ENCODE measurements around the gene CIROP.

The CIROP gene

GRCh38 chr14:23140371-23140770 lies 35.6 kb upstream of the CIROP start:
- no peak for ATAC-seq (ENCODE audit: low read depth)
- no peaks in the 10 kb centered on the region for H3K9me3 Mint-ChIP-seq
- H3K27me3 Mint-ChIP-seq: no peaks in the 10 kb centered on the region
- no peaks in the 10 kb centered on the region for H3K36me3 Mint-ChIP-seq
- no peak for DNase-seq (ENCODE audit: low spot score in 2 of 2)
- H3K4me3 Mint-ChIP-seq: no peak overlapping the region
- no peak overlapping the region for H3K27ac Mint-ChIP-seq
- no peaks in the 10 kb centered on the region for H3K4me1 Mint-ChIP-seq

- no peak for ATAC-seq (ENCODE audit: low read depth)
- Mint-ChIP-seq H3K27me3 (no peaks in the 10 kb centered on the region), H3K4me3 (no peak overlapping the region), H3K36me3 (no peaks in the 10 kb centered on the region), H3K9me3 (no peaks in the 10 kb centered on the region), H3K27ac (no peak overlapping the region), H3K4me1 (no peaks in the 10 kb centered on the region)
- DNase-seq (ENCODE audit: low spot score in 2 of 2): no peak
These were observed 35.1 kb upstream of the CIROP start for GRCh38 chr14:23139874-23140273.

- no peak for ATAC-seq (ENCODE audit: low read depth)
- Mint-ChIP-seq H3K4me3 (no peak overlapping the region), H3K27me3 (no peaks in the 10 kb centered on the region), H3K27ac (no peak overlapping the region), H3K4me1 (no peaks in the 10 kb centered on the region), H3K36me3 (no peaks in the 10 kb centered on the region), H3K9me3 (no peaks in the 10 kb centered on the region)
- no peak for DNase-seq (ENCODE audit: low spot score in 2 of 2)
These were observed 33.2 kb upstream of the CIROP start for GRCh38 chr14:23137813-23138535.

- H3K27me3 Mint-ChIP-seq: no peaks in the 10 kb centered on the region
- DNase-seq (ENCODE audit: low spot score in 2 of 2) (no peak), ATAC-seq (ENCODE audit: low read depth) (no peak)
- no peak overlapping the region for H3K4me3 Mint-ChIP-seq
- H3K27ac Mint-ChIP-seq: no peak overlapping the region
- no peaks in the 10 kb centered on the region for H3K36me3 Mint-ChIP-seq
- no peaks in the 10 kb centered on the region for H3K4me1 Mint-ChIP-seq
- no peaks in the 10 kb centered on the region for H3K9me3 Mint-ChIP-seq
These were observed 32.5 kb upstream of the CIROP start for GRCh38 chr14:23137192-23137812.

GRCh38 chr14:23136566-23137133 lies 31.9 kb upstream of the CIROP start:
- DNase-seq (ENCODE audit: low spot score in 2 of 2): no peak
- Mint-ChIP-seq H3K27me3 (no peaks in the 10 kb centered on the region), H3K9me3 (no peaks in the 10 kb centered on the region), H3K27ac (no peak overlapping the region), H3K4me1 (no peaks in the 10 kb centered on the region), H3K36me3 (no peaks in the 10 kb centered on the region), H3K4me3 (no peak overlapping the region)
- no peak for ATAC-seq (ENCODE audit: low read depth)

- Mint-ChIP-seq H3K9me3 (no peaks in the 10 kb centered on the region), H3K4me3 (no peak overlapping the region), H3K36me3 (no peaks in the 10 kb centered on the region), H3K4me1 (peaks cover 12% of the 10 kb centered on the region), H3K27ac (no peak overlapping the region), H3K27me3 (no peaks in the 10 kb centered on the region)
- DNase-seq (ENCODE audit: low spot score in 2 of 2): no peak
- no peak for ATAC-seq (ENCODE audit: low read depth)
These were observed 28.2 kb upstream of the CIROP start for GRCh38 chr14:23132970-23133369.

GRCh38 chr14:23131482-23131881 lies 26.7 kb upstream of the CIROP start:
- no peak overlapping the region for H3K4me3 Mint-ChIP-seq
- no peaks in the 10 kb centered on the region for H3K36me3 Mint-ChIP-seq
- ATAC-seq (ENCODE audit: low read depth) (no peak), DNase-seq (ENCODE audit: low spot score in 2 of 2) (no peak)
- no peak overlapping the region for H3K27ac Mint-ChIP-seq
- peaks cover 15% of the 10 kb centered on the region for H3K4me1 Mint-ChIP-seq
- no peaks in the 10 kb centered on the region for H3K9me3 Mint-ChIP-seq
- no peaks in the 10 kb centered on the region for H3K27me3 Mint-ChIP-seq

- Mint-ChIP-seq H3K36me3 (no peaks in the 10 kb centered on the region), H3K27me3 (no peaks in the 10 kb centered on the region), H3K4me1 (peaks cover 15% of the 10 kb centered on the region), H3K27ac (no peak overlapping the region), H3K4me3 (no peak overlapping the region), H3K9me3 (no peaks in the 10 kb centered on the region)
- ATAC-seq (ENCODE audit: low read depth): no peak
- no peak for DNase-seq (ENCODE audit: low spot score in 2 of 2)
These were observed 26.1 kb upstream of the CIROP start for GRCh38 chr14:23130871-23131270.

- Mint-ChIP-seq H3K4me3 (no peak overlapping the region), H3K9me3 (no peaks in the 10 kb centered on the region), H3K27ac (no peak overlapping the region), H3K4me1 (peaks cover 15% of the 10 kb centered on the region), H3K36me3 (no peaks in the 10 kb centered on the region), H3K27me3 (no peaks in the 10 kb centered on the region)
- no peak for ATAC-seq (ENCODE audit: low read depth)
- no peak for DNase-seq (ENCODE audit: low spot score in 2 of 2)
These were observed 25.0 kb upstream of the CIROP start for GRCh38 chr14:23129759-23130316.

- H3K27ac Mint-ChIP-seq: no peak overlapping the region
- ATAC-seq (ENCODE audit: low read depth): no peak
- no peaks in the 10 kb centered on the region for H3K27me3 Mint-ChIP-seq
- DNase-seq (ENCODE audit: low spot score in 2 of 2): no peak
- no peak overlapping the region for H3K4me3 Mint-ChIP-seq
- H3K9me3 Mint-ChIP-seq: no peaks in the 10 kb centered on the region
- no peaks in the 10 kb centered on the region for H3K36me3 Mint-ChIP-seq
- peaks cover 15% of the 10 kb centered on the region for H3K4me1 Mint-ChIP-seq
These were observed 24.4 kb upstream of the CIROP start for GRCh38 chr14:23128969-23129758.

- Mint-ChIP-seq H3K4me3 (no peak overlapping the region), H3K4me1 (peaks cover 20% of the 10 kb centered on the region), H3K9me3 (no peaks in the 10 kb centered on the region), H3K27me3 (no peaks in the 10 kb centered on the region), H3K36me3 (no peaks in the 10 kb centered on the region), H3K27ac (no peak overlapping the region)
- DNase-seq (ENCODE audit: low spot score in 2 of 2) (no peak), ATAC-seq (ENCODE audit: low read depth) (no peak)
These were observed 23.1 kb upstream of the CIROP start for GRCh38 chr14:23127861-23128260.

- ATAC-seq (ENCODE audit: low read depth): no peak
- Mint-ChIP-seq H3K9me3 (no peaks in the 10 kb centered on the region), H3K4me1 (peaks cover 20% of the 10 kb centered on the region), H3K4me3 (no peak overlapping the region), H3K36me3 (no peaks in the 10 kb centered on the region), H3K27ac (no peak overlapping the region), H3K27me3 (no peaks in the 10 kb centered on the region)
- DNase-seq (ENCODE audit: low spot score in 2 of 2): no peak
These were observed 21.9 kb upstream of the CIROP start for GRCh38 chr14:23126548-23127278.

GRCh38 chr14:23125933-23126524 lies 21.2 kb upstream of the CIROP start:
- no peak for ATAC-seq (ENCODE audit: low read depth)
- H3K27ac Mint-ChIP-seq: no peak overlapping the region

More at GRCh38 chr14:23125933-23126524, 21.2 kb upstream of the CIROP start:
- H3K36me3 Mint-ChIP-seq: no peaks in the 10 kb centered on the region
- H3K4me1 Mint-ChIP-seq: peaks cover 23% of the 10 kb centered on the region
- H3K9me3 Mint-ChIP-seq: no peaks in the 10 kb centered on the region
- no peaks in the 10 kb centered on the region for H3K27me3 Mint-ChIP-seq
- DNase-seq (ENCODE audit: low spot score in 2 of 2): no peak
- H3K4me3 Mint-ChIP-seq: no peak overlapping the region
